Bronchial epithelial cell (primary cell): ENCODE measurements around the gene FN3KRP. TPM values are rescaled to one million over a fixed set of nuclear protein-coding genes. Genes with fewer than 3 reads are reported as not detected.

ENCODE experiments used
- DNase-seq: peaks from one replicate; pipeline ENCODE4 v3.0.0-alpha.2; 2010; ENCODE audit warnings: low read depth
- FAIRE-seq: peaks from 2 replicates; lab custom pipeline; 2011; peaks lifted over from hg19 to GRCh38; lab: Jason Lieb, UNC
- H3K27me3 ChIP-seq: 2 replicates; pipeline ENCODE4 v1.5.1; 2011; ENCODE audit warnings: low read length; ENCODE audit not compliant: control insufficient read depth, insufficient read depth
- H3K36me3 ChIP-seq: 2 replicates; pipeline ENCODE4 v1.5.1; 2011; ENCODE audit warnings: low read length; ENCODE audit not compliant: control insufficient read depth, insufficient read depth
- H3K4me3 ChIP-seq: 2 replicates; pipeline ENCODE4 v1.5.1; 2011; ENCODE audit warnings: mild to moderate bottlenecking, low read depth, low read length, control low read depth
- total RNA-seq: library from RNA; depleted of rRNA; stranded (reverse); fragments of >200 nt; gene quantifications from 2 replicates; pipeline ENCODE4 v1.2.1, GENCODE V29; 2014
- TF ChIP-seq, protein P1 (sequence below): IDR thresholded peaks from 2 replicates; pipeline ENCODE4 v1.5.1; 2011; ENCODE audit warnings: mild to moderate bottlenecking, moderate library complexity, low read length, control low read depth, inconsistent platforms; ENCODE audit not compliant: insufficient read depth, severe bottlenecking

FN3KRP gene
- total RNA-seq, 1 donor from 2014 or later: 21.3 TPM

DNA sequence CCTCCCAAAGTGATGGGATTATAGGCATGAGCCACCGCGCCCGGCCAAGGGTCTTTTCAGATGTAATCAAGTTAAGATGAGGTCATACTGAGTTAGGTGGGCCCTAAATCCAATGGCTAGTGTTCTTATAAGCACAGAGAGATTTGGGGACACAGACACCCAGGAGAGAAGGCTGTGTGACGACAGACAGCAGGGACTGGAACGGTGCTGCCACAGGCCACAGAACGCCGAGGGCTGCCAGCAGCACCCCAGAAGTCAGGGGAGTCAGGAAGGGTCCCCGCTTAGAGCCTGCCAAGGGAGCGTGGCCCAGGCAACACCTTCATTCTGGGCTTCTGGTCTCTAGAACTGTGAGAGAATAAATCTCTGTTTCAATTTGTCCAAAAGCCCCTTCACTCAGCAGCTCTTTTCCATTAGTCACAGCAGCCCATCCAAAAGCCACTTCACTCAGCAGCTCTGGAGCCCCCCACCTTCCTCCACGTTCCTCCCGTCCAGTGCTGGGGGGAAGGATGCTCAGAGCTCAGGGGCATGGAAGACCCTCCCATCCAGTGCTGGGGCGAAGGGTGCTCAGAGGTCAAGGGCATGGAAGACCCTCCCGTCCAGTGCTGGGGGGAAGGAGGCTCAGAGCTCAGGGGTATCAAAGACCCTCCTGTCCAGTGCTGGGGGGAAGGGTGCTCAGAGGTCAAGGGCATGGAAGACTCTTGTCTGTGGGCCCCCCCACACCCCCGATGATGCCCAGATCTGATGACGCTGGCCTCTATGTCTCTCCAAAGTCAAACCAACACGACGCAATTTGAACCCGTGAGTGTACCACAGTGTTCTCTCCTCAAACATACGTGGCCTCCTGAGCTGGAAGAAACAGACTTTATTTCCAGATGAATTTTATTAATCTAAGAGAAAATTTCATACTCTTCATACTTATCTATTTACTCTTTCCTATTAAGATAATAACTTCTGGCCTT lies 29.9 kb upstream of the FN3KRP start:
- no peak for FAIRE-seq

DNA sequence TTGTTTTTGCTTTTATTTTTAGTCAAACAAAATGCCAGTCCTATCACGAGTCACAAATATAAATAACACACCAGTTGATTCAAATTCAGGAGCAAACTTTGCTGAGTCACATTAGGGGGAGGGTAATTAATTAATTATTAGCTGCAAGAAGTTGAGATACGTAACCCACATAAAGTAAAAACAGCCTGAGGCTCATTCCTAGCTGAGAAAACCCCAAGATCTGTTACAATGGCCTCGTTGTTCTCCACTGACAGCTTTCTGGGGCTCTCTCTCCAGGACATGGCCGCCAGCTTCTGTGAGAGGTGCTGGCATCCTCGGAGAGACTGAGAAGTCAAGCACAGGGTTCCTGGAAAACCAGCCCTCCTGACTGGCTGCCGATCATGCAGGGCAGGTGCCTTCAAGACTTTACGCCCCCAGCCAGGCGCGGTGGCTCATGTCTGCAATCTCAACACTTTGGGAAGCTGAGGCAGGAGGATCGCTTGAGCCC lies 29.1 kb upstream of the FN3KRP start:
- FAIRE-seq (no peak), DNase-seq (peak; percentile 51)
- Histone ChIP-seq H3K36me3 (peaks cover 2% of the 10 kb centered on the region), H3K27me3 (no peaks in the 10 kb centered on the region), H3K4me3 (no peak overlapping the region)
- TF ChIP-seq, protein P1, sequence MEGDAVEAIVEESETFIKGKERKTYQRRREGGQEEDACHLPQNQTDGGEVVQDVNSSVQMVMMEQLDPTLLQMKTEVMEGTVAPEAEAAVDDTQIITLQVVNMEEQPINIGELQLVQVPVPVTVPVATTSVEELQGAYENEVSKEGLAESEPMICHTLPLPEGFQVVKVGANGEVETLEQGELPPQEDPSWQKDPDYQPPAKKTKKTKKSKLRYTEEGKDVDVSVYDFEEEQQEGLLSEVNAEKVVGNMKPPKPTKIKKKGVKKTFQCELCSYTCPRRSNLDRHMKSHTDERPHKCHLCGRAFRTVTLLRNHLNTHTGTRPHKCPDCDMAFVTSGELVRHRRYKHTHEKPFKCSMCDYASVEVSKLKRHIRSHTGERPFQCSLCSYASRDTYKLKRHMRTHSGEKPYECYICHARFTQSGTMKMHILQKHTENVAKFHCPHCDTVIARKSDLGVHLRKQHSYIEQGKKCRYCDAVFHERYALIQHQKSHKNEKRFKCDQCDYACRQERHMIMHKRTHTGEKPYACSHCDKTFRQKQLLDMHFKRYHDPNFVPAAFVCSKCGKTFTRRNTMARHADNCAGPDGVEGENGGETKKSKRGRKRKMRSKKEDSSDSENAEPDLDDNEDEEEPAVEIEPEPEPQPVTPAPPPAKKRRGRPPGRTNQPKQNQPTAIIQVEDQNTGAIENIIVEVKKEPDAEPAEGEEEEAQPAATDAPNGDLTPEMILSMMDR: no peak

More for the DNA sequence above, 29.9 kb upstream of the FN3KRP start:
- no peak for DNase-seq
- TF ChIP-seq, protein P1: no peak
- peaks cover under 1% of the 10 kb centered on the region for H3K36me3 ChIP-seq
- no peaks in the 10 kb centered on the region for H3K27me3 ChIP-seq
- H3K4me3 ChIP-seq: no peak overlapping the region

DNA sequence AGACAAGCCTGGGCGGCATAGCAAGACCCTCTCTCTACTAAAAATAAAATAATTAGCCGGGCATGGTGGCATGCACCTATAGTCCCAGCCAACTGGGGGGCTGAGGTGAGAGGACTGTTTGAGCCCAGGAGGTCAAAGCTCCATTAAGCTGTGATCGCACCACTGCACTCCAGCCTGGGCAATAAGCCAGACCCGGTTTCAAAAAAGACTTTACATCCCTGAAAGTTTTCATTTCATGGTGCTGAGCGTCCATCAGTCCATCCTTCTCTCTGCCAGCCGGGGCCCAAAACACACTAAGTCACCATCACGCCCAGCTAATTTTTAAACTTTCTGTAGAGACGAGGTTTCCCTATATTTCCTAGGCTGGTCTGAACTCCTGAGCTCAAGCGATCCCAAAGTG lies 28.6 kb upstream of the FN3KRP start:
- DNase-seq (no peak), FAIRE-seq (no peak)
- Histone ChIP-seq H3K4me3 (no peak overlapping the region), H3K27me3 (no peaks in the 10 kb centered on the region), H3K36me3 (peaks cover 2% of the 10 kb centered on the region)
- TF ChIP-seq, protein P1: no peak

DNA sequence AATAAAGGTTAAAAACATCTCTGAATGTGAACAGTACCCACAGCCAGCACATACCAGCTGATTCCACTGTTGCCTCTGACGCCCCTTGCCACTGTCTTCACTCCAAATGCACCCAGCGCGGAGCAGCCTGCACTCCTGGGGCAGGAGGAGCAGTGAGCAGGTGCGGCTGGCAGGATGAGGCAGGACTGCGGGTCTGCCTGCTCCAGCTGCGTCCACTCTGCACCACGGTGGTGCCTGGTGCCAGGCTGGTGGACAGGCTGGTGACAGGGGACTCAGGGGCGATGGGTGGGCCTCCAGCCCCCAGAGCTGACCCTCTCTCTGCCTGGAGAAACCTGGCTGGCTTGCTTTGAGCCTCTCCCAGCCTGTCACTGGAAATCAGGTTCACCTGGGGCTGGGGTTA lies 27.4 kb upstream of the FN3KRP start:
- Histone ChIP-seq H3K27me3 (no peaks in the 10 kb centered on the region), H3K36me3 (peaks cover 2% of the 10 kb centered on the region), H3K4me3 (no peak overlapping the region)
- no peak for FAIRE-seq
- DNase-seq: no peak
- TF ChIP-seq, protein P1: no peak

DNA sequence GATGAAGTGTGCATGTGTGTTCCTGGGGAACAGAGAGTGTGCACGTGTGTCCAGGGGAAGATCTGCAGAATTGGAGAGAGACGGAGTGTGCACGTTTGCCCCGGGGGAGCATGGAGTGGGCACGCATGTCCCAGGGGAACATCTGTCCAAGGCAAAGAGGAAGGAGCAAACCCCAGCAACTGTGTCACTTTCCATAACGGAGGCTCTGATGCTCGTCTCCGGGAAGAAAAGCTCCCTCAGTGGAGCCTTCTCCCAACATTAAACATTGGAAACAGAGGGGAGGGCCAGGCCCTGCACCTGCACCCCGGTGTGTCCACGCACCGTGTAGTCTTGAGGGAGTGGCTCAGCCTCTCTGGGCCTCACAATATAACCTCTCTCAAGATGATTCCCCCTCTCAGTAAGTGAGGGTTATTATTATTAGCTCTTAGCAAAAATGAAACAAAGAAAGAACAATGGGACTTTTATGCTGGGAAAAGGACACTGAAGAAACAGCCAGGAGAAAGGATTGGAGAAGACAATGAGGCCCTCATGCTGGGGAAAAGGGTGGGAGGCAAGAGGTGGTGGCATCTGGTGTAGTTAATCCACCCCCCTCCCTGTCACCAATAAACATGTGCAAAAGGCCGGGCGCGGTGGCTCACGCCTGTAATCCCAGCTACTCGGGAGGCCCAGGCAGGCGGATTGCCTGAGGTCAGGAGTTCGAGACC lies 25.6 kb upstream of the FN3KRP start:
- TF ChIP-seq, protein P1: no peak
- peak; percentile 55 for FAIRE-seq
- no peak for DNase-seq
- no peak overlapping the region for H3K4me3 ChIP-seq
- H3K27me3 ChIP-seq: no peaks in the 10 kb centered on the region
- peaks cover 2% of the 10 kb centered on the region for H3K36me3 ChIP-seq
